Transverse colon (tissue), 4 donors: ENCODE measurements around the gene GALNT18. TPM values are rescaled to one million over a fixed set of nuclear protein-coding genes. Genes with fewer than 3 reads are reported as not detected.
A peak's percentile ranks its signal among the peaks of the same experiment; 100 is the strongest.
"Not testable (repeated sequence)": the region's sequence is repeated elsewhere in the genome, so short reads cannot be mapped to it uniquely, and the experiment has no call there.

ENCODE experiments used
- DNase-seq: peaks from one replicate; pipeline ENCODE4 v3.0.0-alpha.2; 2019
- H3K27ac ChIP-seq, 4 donors: fragments of 200-600 bp; sonication (generic); 2 replicates each; pipeline ENCODE4 v1.5.1; 2016 to 2018; ENCODE audit warnings: inconsistent platforms in 4 of 4
- H3K27me3 ChIP-seq: fragments of 200-600 bp; sonication (generic); 2 replicates; pipeline ENCODE4 v1.5.1; 2017; ENCODE audit warnings: inconsistent platforms
- H3K36me3 ChIP-seq, 4 donors: fragments of 200-600 bp; sonication (generic); 2 replicates each; pipeline ENCODE4 v1.5.1; 2017 to 2019; ENCODE audit warnings: inconsistent platforms in 4 of 4
- H3K4me1 ChIP-seq, 4 donors: fragments of 200-600 bp; sonication (generic); 2 replicates each; pipeline ENCODE4 v1.5.1; 2017 to 2020; ENCODE audit warnings: inconsistent platforms in 4 of 4
- H3K4me3 ChIP-seq, 4 donors: fragments of 200-600 bp; sonication (generic); 1 replicate in 1 of 4; 2 replicates in 3 of 4; pipeline versions ENCODE4 v1.5.1 to v1.6.1; 2017 to 2019; ENCODE audit warnings: inconsistent platforms in 4 of 4
- H3K9me3 ChIP-seq, 2 donors: fragments of 200-600 bp; sonication (generic); 2 replicates each; pipeline ENCODE4 v1.5.1; 2017 to 2019; ENCODE audit warnings: inconsistent platforms in 2 of 2
- CTCF ChIP-seq, 5 experiments: fragments of 200-600 bp in 3 of 5; fragments of 450-650 bp in 2 of 5; sonication (generic) in 3 of 5; IDR thresholded peaks; 1 replicate in 2 of 5; 2 replicates in 3 of 5; pipeline ENCODE4 v1.5.1; 2016 to 2017; ENCODE audit warnings: antibody characterized with exemption in 5 of 5, inconsistent platforms in 3 of 5, mild to moderate bottlenecking in 2 of 5, moderate library complexity in 1 of 5
- EP300 ChIP-seq: sonication (generic); formaldehyde crosslinking; IDR thresholded peaks from one replicate; pipeline ENCODE4 v1.6.1; 2017; ENCODE audit warnings: antibody characterized with exemption, low read depth
- POLR2A ChIP-seq: fragments of 450-650 bp; IDR thresholded peaks from one replicate; pipeline ENCODE4 v1.6.1; 2016; ENCODE audit warnings: antibody characterized with exemption, mild to moderate bottlenecking, moderate library complexity
- POLR2AphosphoS5 ChIP-seq, 3 donors: sonication (generic); formaldehyde crosslinking; IDR thresholded peaks; one replicate each; pipeline ENCODE4 v1.6.1; 2016; ENCODE audit warnings: antibody characterized with exemption in 3 of 3
- WGBS, 2 donors: methylation state at CpG; one replicate each; pipeline ENCODE4 v1.1.5; 2018; ENCODE audit warnings: low coverage in 1 of 2; 5-methylcytosine and 5-hydroxymethylcytosine counted together
- in situ Hi-C, 4 donors: fragments of 200-750 bp; cut with MboI; loops; one replicate each; pipeline versions ENCODE4 v1.15.0 to v1.15.1; 2017; ENCODE audit warnings: low sequenced_read_pairs in 3 of 4, low pct_ligation_motif_present in 1 of 4, low pct_unique_long_range_greater_than_20kb in 1 of 4
- intact Hi-C: fragments of 100-400 bp; cut with DNase I; formaldehyde crosslinking; loops from one replicate; pipeline ENCODE4 v1.15.1; 2023; ENCODE audit warnings: low total_unique reads
- total RNA-seq, 4 donors: library from RNA; depleted of rRNA; stranded (reverse); fragments of >200 nt; gene quantifications; one replicate each; pipeline ENCODE4 v1.1.0, GENCODE V29; 2016

GALNT18 gene
- total RNA-seq, 4 donors from 2014 or later, result 5.6 to 22.1 (median 8.4) TPM

- TF ChIP-seq CTCF (IDR thresholded peaks at IDR 0.05) (no peak), POLR2A (no peak), EP300 (no peak), POLR2AphosphoS5 (IDR thresholded peaks at IDR 0.05) (no peak)
- intact Hi-C loops, result no loop called here
- in situ Hi-C loops, result no loop called here
- no peak overlapping the region for H3K4me3 ChIP-seq
- WGBS, 2 donors, result 84 to 86% methylated on average over 3 of the region's 3 CpGs
- H3K4me1 ChIP-seq, result no peaks in the 10 kb centered on the region
- DNase-seq, result no peak
- H3K27me3 ChIP-seq, result no peaks in the 10 kb centered on the region
- no peaks in the 10 kb centered on the region for H3K9me3 ChIP-seq
- no peak overlapping the region for H3K27ac ChIP-seq
- H3K36me3 ChIP-seq, result no peaks in the 10 kb centered on the region
Measured at GRCh38 chr11:11359611-11360010, 262.2 kb downstream of the GALNT18 start.

GRCh38 chr11:11356842-11357241 is 265.0 kb downstream of the GALNT18 start:
- DNase-seq, result no peak
- H3K4me3 ChIP-seq, result no peak overlapping the region
- H3K4me1 ChIP-seq, result no peaks in the 10 kb centered on the region
- H3K27ac ChIP-seq, result no peak overlapping the region
- in situ Hi-C loops (no loop called here), intact Hi-C loops (no loop called here)
- TF ChIP-seq CTCF (IDR thresholded peaks at IDR 0.05), result no peak
- no peak for TF ChIP-seq EP300
- no peak for TF ChIP-seq POLR2AphosphoS5 (IDR thresholded peaks at IDR 0.05)
- no peak for TF ChIP-seq POLR2A
- no peaks in the 10 kb centered on the region for H3K9me3 ChIP-seq
- H3K27me3 ChIP-seq, result no peaks in the 10 kb centered on the region
- WGBS, 2 donors, result 52 to 65% methylated on average over 5 to 9 of the region's 9 CpGs
- no peaks in the 10 kb centered on the region for H3K36me3 ChIP-seq

GRCh38 chr11:11352878-11353277 is 268.9 kb downstream of the GALNT18 start, which contains the start of gene CSNK2A3:
Gene CSNK2A3, minus strand, starts transcription at chr11:11353250. Its CDS starts 131 bp downstream, at chr11:11353119.
- H3K27me3 ChIP-seq, H3K4me3 ChIP-seq, H3K27ac ChIP-seq, H3K9me3 ChIP-seq, intact Hi-C loops, in situ Hi-C loops, DNase-seq, H3K36me3 ChIP-seq: not testable (repeated sequence)
- WGBS, 2 donors, result 80 to 85% methylated on average over 1 to 11 of the region's 11 CpGs
- peak; percentile 20 to 31 (median 26) for TF ChIP-seq POLR2AphosphoS5 (IDR thresholded peaks at IDR 0.05)
- peaks cover 5 to 14% (median 10%) of the 10 kb centered on the region in 4 donors for H3K4me1 ChIP-seq

GRCh38 chr11:11351851-11352250 is 270.0 kb downstream of the GALNT18 start:
- H3K36me3 ChIP-seq, intact Hi-C loops, H3K9me3 ChIP-seq, H3K27me3 ChIP-seq, DNase-seq, H3K4me3 ChIP-seq, in situ Hi-C loops, H3K27ac ChIP-seq: not testable (repeated sequence)
- H3K4me1 ChIP-seq, result peaks cover 5 to 14% (median 10%) of the 10 kb centered on the region in 4 donors
- 78% methylated on average over 10 of the region's 10 CpGs; no CpG with 5 or more reads in 1 of the 2 donors for WGBS, 2 donors

- H3K36me3 ChIP-seq, result no peaks in the 10 kb centered on the region
- H3K4me1 ChIP-seq, result peaks cover 5 to 14% (median 10%) of the 10 kb centered on the region in 4 donors
- H3K9me3 ChIP-seq, result no peaks in the 10 kb centered on the region
- intact Hi-C loops, result no loop called here
- 83 to 91% methylated on average over 1 to 4 of the region's 4 CpGs for WGBS, 2 donors
- in situ Hi-C loops, result no loop called here
- TF ChIP-seq POLR2A, result no peak
- TF ChIP-seq EP300, result no peak
- no peak for TF ChIP-seq POLR2AphosphoS5 (IDR thresholded peaks at IDR 0.05)
- no peaks in the 10 kb centered on the region for H3K27me3 ChIP-seq
- no peak for DNase-seq
- no peak overlapping the region for H3K4me3 ChIP-seq
- no peak overlapping the region for H3K27ac ChIP-seq
Measured at GRCh38 chr11:11351042-11351586, 270.7 kb downstream of the GALNT18 start.
